HTR-8/SVneo (cell line): ENCODE data around the gene CEP83.

Experiments used
- DNase-seq: peaks from one replicate; pipeline ENCODE4 v3.0.0; 2011; ENCODE audit warnings: low spot score, mixed read lengths; ENCODE audit not compliant: insufficient read length
- FAIRE-seq: peaks from 2 replicates; lab custom pipeline; 2011; peaks lifted over from hg19 to GRCh38; lab: Jason Lieb, UNC

CEP83 gene

GRCh38 chr12:94386422-94386821, 73.2 kb downstream of the CEP83 start:
- FAIRE-seq (no peak), DNase-seq (no peak)

GRCh38 chr12:94384030-94384429, 75.6 kb downstream of the CEP83 start:
- no peak for FAIRE-seq
- DNase-seq: no peak

- DNase-seq (no peak), FAIRE-seq (no peak)
Measured at GRCh38 chr12:94380507-94380906, 79.2 kb downstream of the CEP83 start.

GRCh38 chr12:94379479-94380113, 80.1 kb downstream of the CEP83 start:
- FAIRE-seq (no peak), DNase-seq (no peak)

GRCh38 chr12:94377599-94377998, 82.1 kb downstream of the CEP83 start:
- no peak for DNase-seq
- FAIRE-seq: no peak

- no peak for FAIRE-seq
- no peak for DNase-seq
Measured at GRCh38 chr12:94374124-94374523, 85.5 kb downstream of the CEP83 start.

GRCh38 chr12:94372461-94372860, 87.2 kb downstream of the CEP83 start:
- FAIRE-seq (no peak), DNase-seq (no peak)

GRCh38 chr12:94362653-94363052, 97.0 kb downstream of the CEP83 start:
- no peak for FAIRE-seq

GRCh38 chr12:94359761-94360160, 99.9 kb downstream of the CEP83 start:
- FAIRE-seq (no peak), DNase-seq (no peak)

More at GRCh38 chr12:94362653-94363052, 97.0 kb downstream of the CEP83 start:
- no peak for DNase-seq

GRCh38 chr12:94353130-94353529, 106.5 kb downstream of the CEP83 start:
- FAIRE-seq (no peak), DNase-seq (no peak)

GRCh38 chr12:94340573-94340972, 119.1 kb downstream of the CEP83 start:
- FAIRE-seq: no peak
- DNase-seq: no peak

GRCh38 chr12:94338006-94338794, 121.5 kb downstream of the CEP83 start:
- FAIRE-seq (no peak), DNase-seq (no peak)

GRCh38 chr12:94336211-94336925, 123.3 kb downstream of the CEP83 start:
- DNase-seq: no peak
- FAIRE-seq: no peak

- FAIRE-seq: no peak
- DNase-seq: no peak
Measured at GRCh38 chr12:94333396-94333795, 126.3 kb downstream of the CEP83 start.

GRCh38 chr12:94329366-94329765, 130.3 kb downstream of the CEP83 start:
- FAIRE-seq (no peak), DNase-seq (no peak)

GRCh38 chr12:94327809-94328208, 131.9 kb downstream of the CEP83 start:
- DNase-seq: no peak
- no peak for FAIRE-seq

- DNase-seq (no peak), FAIRE-seq (no peak)
Measured at GRCh38 chr12:94326727-94327126, 132.9 kb downstream of the CEP83 start.

GRCh38 chr12:94326234-94326633, 133.4 kb downstream of the CEP83 start:
- no peak for FAIRE-seq
- DNase-seq: no peak

GRCh38 chr12:94322346-94322745, 137.3 kb downstream of the CEP83 start:
- FAIRE-seq: no peak
- no peak for DNase-seq

- FAIRE-seq (no peak), DNase-seq (no peak)
Measured at GRCh38 chr12:94320109-94320508, 139.6 kb downstream of the CEP83 start.

GRCh38 chr12:94318181-94318580, 141.5 kb downstream of the CEP83 start:
- no peak for FAIRE-seq
- DNase-seq: no peak
